ENCODE data around the gene LACTBL1.

Gene LACTBL1

GRCh38 chr1:22944346-22945055 lies 28.2 kb downstream of the LACTBL1 start:
- DNase-seq (ENCODE audit: low spot score): no peak

- no peak for DNase-seq (ENCODE audit: low spot score)
These were observed 31.4 kb downstream of the LACTBL1 start for GRCh38 chr1:22941257-22941656.

- DNase-seq (ENCODE audit: low spot score): no peak
These were observed 36.0 kb downstream of the LACTBL1 start for GRCh38 chr1:22936681-22937080.

GRCh38 chr1:22935433-22935832 lies 37.2 kb downstream of the LACTBL1 start:
- DNase-seq (ENCODE audit: low spot score): no peak

- DNase-seq (ENCODE audit: low spot score): no peak
These were observed 39.7 kb downstream of the LACTBL1 start for GRCh38 chr1:22932803-22933470.

DNA sequence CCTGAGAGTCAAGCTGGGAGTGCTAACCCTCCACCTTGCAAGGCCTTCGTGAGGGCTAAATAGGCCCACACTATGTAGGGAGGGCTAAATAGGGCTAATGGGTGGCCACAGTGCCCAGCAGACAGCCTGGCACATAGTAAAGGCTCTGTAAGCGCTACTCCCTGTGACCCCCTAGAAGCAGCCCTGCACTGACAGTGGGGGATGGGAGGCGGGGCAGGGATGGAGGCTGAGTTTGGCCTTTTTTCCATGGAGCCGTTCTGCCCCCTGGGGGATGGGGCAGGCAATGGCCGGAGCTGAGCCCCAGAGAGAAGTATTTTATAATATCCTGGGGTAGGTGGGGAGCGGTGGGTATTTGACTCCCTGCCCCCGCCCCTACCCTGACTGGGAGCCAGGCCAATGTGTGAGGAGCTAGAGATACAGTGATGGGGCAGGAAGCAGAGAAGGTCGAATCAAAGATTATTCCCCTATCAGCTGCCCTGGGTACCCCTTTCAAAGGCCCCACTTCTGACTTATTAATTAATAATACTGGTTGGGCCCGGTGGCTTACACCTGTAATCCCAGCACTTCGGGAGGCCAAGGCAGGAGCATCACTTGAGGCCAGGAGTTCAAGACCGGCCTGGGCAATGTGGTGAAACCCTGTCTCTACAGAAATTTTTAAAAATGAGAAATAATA lies 42.3 kb downstream of the LACTBL1 start:
- peak; percentile 87 for DNase-seq (ENCODE audit: low spot score)

GRCh38 chr1:22925111-22925510 lies 47.6 kb downstream of the LACTBL1 start:
- DNase-seq (ENCODE audit: low spot score): no peak

DNA sequence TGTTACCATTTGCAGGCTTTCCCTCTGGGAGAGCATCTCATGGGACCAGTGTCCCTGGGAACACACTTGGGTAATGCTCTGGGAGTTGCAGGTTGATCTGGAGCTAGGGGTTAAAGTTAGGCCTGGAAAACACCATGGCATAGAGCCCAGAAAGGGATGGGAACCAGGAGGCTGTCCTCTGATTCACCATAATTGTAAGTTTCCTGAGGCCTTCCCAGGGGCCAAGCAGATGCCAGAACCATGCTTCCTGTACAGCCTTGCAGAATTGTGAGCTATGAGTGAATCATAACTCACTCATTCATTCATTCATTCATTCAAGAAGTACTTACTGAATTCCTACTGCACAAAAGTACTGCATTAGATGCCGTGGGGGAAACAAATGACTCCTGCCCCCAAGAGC lies 50.0 kb downstream of the LACTBL1 start:
- DNase-seq (ENCODE audit: low spot score): no peak

DNA sequence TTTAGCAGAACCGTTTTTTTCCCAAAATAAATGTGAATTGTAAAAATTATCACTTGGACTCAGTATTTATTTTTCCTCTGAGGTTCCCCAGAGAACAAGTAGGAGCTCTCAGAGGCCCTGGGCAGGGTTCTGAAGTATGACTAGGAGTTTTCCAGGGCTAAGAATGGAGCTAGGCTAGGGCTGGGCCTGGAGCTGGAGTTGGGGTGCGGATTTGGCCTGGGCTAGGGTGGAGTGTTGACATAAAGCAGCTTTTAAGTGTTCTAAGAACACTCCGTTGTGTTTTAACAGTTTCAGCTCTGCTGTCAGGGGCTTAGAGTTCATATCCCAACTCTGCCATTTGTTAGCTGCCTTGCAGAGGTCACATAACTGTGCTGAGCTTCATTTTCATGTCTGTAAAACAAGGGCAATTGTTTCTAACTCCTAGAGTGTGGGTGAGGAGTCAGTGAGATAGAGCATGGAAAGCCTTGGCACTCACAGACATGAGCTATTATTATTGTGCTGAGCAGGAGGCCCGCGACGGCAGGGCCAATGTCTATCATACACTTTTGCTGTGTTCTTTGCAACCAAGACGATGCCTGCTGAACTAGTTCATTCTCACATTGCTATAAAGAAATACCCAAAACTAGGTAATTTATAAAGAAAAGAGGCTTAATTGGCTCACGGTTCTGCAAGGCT lies 51.1 kb downstream of the LACTBL1 start:
- no peak for DNase-seq (ENCODE audit: low spot score)

DNA sequence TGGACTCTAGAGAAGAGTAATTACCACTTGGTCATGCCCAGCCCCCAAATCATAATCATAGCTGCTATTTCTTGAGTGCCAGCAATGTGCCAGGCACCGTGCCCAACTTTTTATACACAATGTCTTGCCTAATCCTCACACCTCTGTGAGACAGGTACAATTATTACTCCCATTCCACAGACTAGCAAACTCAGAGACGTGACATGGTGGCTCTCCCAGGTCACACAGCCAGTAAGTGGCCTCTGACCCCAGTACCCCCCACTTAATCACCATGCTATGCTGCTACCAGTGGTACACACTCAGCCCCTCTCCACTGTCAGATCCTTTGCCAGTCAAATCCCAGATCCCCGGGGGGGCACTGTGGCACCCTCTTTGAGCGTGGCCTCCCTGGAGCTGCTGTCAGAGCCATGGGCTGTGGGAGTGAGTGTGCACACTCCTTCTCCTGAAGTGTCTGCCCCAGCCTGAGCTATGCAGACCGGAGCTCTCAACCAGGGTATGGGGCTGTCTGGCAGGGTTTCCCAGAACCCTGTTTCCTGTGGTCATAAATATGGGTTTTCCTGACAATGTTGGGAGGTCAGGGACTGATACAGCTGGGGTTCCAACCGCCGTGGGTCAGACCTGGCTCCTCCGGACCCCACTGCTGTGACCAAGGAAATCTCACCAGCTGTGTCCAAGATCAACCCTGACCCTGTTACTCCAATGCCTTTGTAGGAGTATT lies 51.8 kb downstream of the LACTBL1 start:
- no peak for DNase-seq (ENCODE audit: low spot score)

- DNase-seq (ENCODE audit: low spot score): no peak
These were observed 52.5 kb downstream of the LACTBL1 start for GRCh38 chr1:22920026-22920733.

- DNase-seq (ENCODE audit: low spot score): no peak
These were observed 53.2 kb downstream of the LACTBL1 start for GRCh38 chr1:22919341-22920025.

GRCh38 chr1:22918644-22919043 lies 54.0 kb downstream of the LACTBL1 start:
- DNase-seq (ENCODE audit: low spot score): no peak

DNA sequence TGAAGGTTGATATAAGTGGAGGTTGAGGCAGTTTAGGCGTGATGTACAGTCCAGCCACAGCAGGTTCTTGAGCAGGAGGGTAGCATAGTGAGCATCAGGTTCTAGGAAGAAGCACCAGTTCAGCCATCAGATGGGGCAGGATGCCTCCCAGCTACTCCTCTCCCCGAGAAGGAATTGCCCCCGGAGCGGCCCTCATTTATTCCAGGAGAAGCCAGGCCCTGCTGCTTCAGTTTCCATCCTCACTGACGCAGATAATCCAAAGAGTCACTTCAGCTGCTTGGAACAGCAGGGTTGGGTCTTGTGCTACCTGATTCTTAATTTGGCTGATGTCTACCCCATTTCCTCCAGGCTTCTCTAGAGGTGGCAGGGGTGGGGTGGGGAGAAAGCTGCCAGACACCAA lies 54.7 kb downstream of the LACTBL1 start:
- DNase-seq (ENCODE audit: low spot score): no peak

DNA sequence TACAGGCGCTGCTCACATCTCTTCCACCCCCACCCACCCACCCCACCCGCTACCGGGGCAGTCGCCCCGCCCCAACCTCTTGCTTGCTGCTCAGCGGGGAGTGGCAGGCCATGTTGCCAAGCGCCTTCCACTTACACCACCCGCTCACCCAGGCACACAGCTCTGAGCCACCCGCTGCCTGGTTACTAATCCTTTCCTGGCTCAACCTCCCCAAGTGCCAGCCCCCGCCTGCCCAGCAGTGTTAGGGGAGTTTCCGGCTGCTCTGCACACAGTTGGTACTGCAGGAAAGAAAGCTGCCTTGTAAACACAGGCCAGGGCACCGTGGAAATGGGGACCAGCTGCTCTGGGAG lies 56.2 kb downstream of the LACTBL1 start:
- no peak for DNase-seq (ENCODE audit: low spot score)

GRCh38 chr1:22915816-22916470 lies 56.7 kb downstream of the LACTBL1 start:
- no peak for DNase-seq (ENCODE audit: low spot score)

DNA sequence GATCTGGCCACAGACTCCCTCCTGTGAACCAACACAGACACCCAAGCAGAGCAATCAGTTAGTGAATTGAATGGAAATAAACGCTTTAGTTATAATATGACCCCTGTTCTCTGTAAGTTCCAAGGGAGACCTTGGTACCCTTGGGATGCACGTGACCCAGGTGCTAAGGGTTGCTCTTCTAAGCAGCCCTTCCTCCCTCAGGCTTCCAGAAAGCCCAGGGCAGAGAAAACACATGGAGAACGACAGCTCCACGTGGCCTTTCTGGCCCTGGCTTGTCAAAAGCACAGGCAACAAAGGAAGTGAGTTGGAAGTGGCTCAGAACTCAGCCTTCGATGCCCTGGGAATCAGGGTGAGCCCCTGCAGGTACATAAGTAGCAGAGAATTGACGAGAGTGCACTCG lies 57.4 kb downstream of the LACTBL1 start:
- no peak for DNase-seq (ENCODE audit: low spot score)

DNA sequence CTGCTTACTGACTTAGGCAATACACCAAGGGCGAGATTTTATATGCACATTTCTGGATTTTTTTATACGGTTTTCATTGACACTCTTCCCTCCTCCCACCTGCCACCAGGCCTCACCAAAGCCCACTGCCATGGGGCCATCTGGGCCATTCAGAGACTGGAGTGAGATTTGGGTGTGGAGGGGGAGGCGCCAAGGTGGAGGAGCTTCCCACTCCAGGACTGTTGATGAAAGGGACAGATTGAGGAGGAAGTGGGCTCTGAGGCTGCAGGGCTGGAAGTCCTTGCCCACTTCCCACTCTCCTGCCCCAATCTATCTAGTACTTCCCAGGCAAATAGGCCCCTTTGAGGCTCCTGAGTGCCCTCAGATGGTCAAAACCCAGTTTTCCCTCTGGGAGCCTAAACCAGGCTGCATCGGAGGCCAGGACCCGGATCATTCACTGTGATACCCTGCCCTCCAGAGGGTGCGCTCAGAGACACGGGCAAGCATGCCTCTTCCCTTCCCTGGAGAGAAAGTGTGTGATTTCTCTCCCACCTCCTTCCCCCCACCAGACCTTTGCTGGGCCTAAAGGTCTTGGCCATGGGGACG lies 57.9 kb downstream of the LACTBL1 start:
- DNase-seq (ENCODE audit: low spot score): no peak

DNA sequence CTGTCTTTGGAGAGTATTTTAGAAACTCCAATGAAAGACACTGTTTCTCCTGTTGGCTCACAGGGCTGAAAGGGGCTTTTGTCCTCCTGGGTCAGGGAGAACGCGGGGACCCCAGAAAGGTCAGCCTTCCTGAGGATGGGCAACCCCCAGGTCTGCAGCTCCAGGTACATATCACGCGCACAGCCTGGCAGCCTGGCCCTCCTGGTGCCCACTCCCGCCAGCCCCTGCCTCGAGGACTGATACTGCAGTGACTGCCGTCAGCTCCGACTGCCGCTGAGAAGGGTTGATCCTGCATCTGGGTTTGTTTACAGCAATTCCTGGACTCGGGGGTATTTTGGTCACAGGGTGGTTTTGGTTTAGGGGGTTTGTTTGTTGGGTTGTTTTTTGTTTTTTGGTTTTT lies 58.5 kb downstream of the LACTBL1 start:
- no peak for DNase-seq (ENCODE audit: low spot score)
